PC-3 (cell line): ENCODE data around the gene GLB1L.

Experiments
- CTCF ChIP-seq: fragments of 300-600 bp; sonication (generic); conservative IDR thresholded peaks from 2 replicates; pipeline ENCODE4 v1.5.1; 2017; ENCODE audit warnings: antibody characterized with exemption, low read depth, mild to moderate bottlenecking, low read length
- EZH2 ChIP-seq: fragments of 300-600 bp; sonication (generic); IDR thresholded peaks from one replicate; pipeline ENCODE4 v1.6.1; 2017; ENCODE audit warnings: antibody characterized with exemption, mild to moderate bottlenecking, low read length; ENCODE audit not compliant: unreplicated experiment

- no peak for TF ChIP-seq CTCF
- TF ChIP-seq EZH2 = no peak
Observed at GRCh38 chr2:219220652-219221402, 24.4 kb downstream of the GLB1L start.
